ENCODE data around the gene RPL3.

The RPL3 gene

GRCh38 chr22:39287076-39287725 lies 32.2 kb downstream of the RPL3 start:
- in situ Hi-C loops (cut with HindIII; ENCODE audit: low sequenced_read_pairs), result no loop called here

GRCh38 chr22:39284983-39285382 lies 34.4 kb downstream of the RPL3 start:
- in situ Hi-C loops (cut with HindIII; ENCODE audit: low sequenced_read_pairs), result no loop called here

- in situ Hi-C loops (cut with HindIII; ENCODE audit: low sequenced_read_pairs), result no loop called here
Observed at GRCh38 chr22:39284142-39284980, 35.1 kb downstream of the RPL3 start.

GRCh38 chr22:39283322-39284141 lies 35.9 kb downstream of the RPL3 start:
- in situ Hi-C loops (cut with HindIII; ENCODE audit: low sequenced_read_pairs), result no loop called here

- in situ Hi-C loops (cut with HindIII; ENCODE audit: low sequenced_read_pairs), result no loop called here
Observed at GRCh38 chr22:39282645-39283321, 36.6 kb downstream of the RPL3 start.

GRCh38 chr22:39281126-39281525 lies 38.3 kb downstream of the RPL3 start:
- in situ Hi-C loops (cut with HindIII; ENCODE audit: low sequenced_read_pairs), result no loop called here

GRCh38 chr22:39280250-39280649 lies 39.2 kb downstream of the RPL3 start:
- in situ Hi-C loops (cut with HindIII; ENCODE audit: low sequenced_read_pairs), result no loop called here

- in situ Hi-C loops (cut with HindIII; ENCODE audit: low sequenced_read_pairs), result no loop called here
Observed at GRCh38 chr22:39279170-39279850, 40.1 kb downstream of the RPL3 start.

GRCh38 chr22:39278040-39278439 lies 41.4 kb downstream of the RPL3 start:
- in situ Hi-C loops (cut with HindIII; ENCODE audit: low sequenced_read_pairs), result no loop called here

GRCh38 chr22:39277142-39277607 lies 42.2 kb downstream of the RPL3 start:
- in situ Hi-C loops (cut with HindIII; ENCODE audit: low sequenced_read_pairs), result no loop called here

- in situ Hi-C loops (cut with HindIII; ENCODE audit: low sequenced_read_pairs), result no loop called here
Observed at GRCh38 chr22:39276440-39277141, 42.8 kb downstream of the RPL3 start.

- in situ Hi-C loops (cut with HindIII; ENCODE audit: low sequenced_read_pairs), result no loop called here
Observed at GRCh38 chr22:39275814-39276439, 43.5 kb downstream of the RPL3 start.

- in situ Hi-C loops (cut with HindIII; ENCODE audit: low sequenced_read_pairs), result no loop called here
Observed at GRCh38 chr22:39273950-39274887, 45.2 kb downstream of the RPL3 start.

- in situ Hi-C loops (cut with HindIII; ENCODE audit: low sequenced_read_pairs), result no loop called here
Observed at GRCh38 chr22:39270792-39271191, 48.6 kb downstream of the RPL3 start.

GRCh38 chr22:39270280-39270679 lies 49.1 kb downstream of the RPL3 start:
- in situ Hi-C loops (cut with HindIII; ENCODE audit: low sequenced_read_pairs), result no loop called here

GRCh38 chr22:39269095-39269790 lies 50.2 kb downstream of the RPL3 start:
- in situ Hi-C loops (cut with HindIII; ENCODE audit: low sequenced_read_pairs), result no loop called here

GRCh38 chr22:39268645-39269044 lies 50.8 kb downstream of the RPL3 start:
- in situ Hi-C loops (cut with HindIII; ENCODE audit: low sequenced_read_pairs), result no loop called here
